ENCODE measurements around the gene PYHIN1. TPM values are rescaled to one million over a fixed set of nuclear protein-coding genes. Genes with fewer than 3 reads are reported as not detected.
A peak's percentile ranks its signal among the peaks of the same experiment; 100 is the strongest.
"Not testable (repeated sequence)": the region's sequence is repeated elsewhere in the genome, so short reads cannot be mapped to it uniquely, and the experiment has no call there.

The PYHIN1 gene
- polyA plus RNA-seq, 1 donor (not counting 4 experiments of a cell fraction or from before 2014, with no cell fraction given) = 0.37 TPM

GRCh38 chr1:159009704-159010361, 78.5 kb downstream of the PYHIN1 start, which contains the start of gene IFI16:
TSS of gene IFI16 (plus strand) at chr1:159009907. CDS start at chr1:159014681, 4,774 bp downstream.
- dilution Hi-C loops (cut with MboI; ENCODE audit: extremely low pct_ligation_motif_present, low sequenced_read_pairs) = no loop called here

GRCh38 chr1:159010391-159010790, 79.0 kb downstream of the PYHIN1 start:
- Histone ChIP-seq H3K27ac (ENCODE audit: control insufficient read depth, insufficient read depth, low read length) (peak overlapping the region; percentile 96), H3K4me3 (ENCODE audit: control insufficient read depth in 2 of 3, extremely low read depth in 1 of 3, insufficient read depth in 2 of 3, low read depth in 1 of 3, low read length in 3 of 3) (peak overlapping the region; percentile 61 to 89 (median 88)), H2AFZ (ENCODE audit: control insufficient read depth, low read length) (no peak overlapping the region), H3K9ac (ENCODE audit: control insufficient read depth, extremely low read depth, insufficient read depth, low read length) (peak overlapping the region; percentile 93), H3K27me3 (ENCODE audit: control insufficient read depth, extremely low read depth, insufficient read depth, low read length) (no peaks in the 10 kb centered on the region), H3K4me1 (ENCODE audit: control insufficient read depth, extremely low read depth, insufficient read depth, low read length) (peaks cover 36% of the 10 kb centered on the region), H3K9me3 (ENCODE audit: control insufficient read depth, low read depth, low read length) (peaks cover 2% of the 10 kb centered on the region), H3K36me3 (ENCODE audit: control insufficient read depth in 2 of 2, extremely low read depth in 1 of 2, insufficient read depth in 2 of 2, low read length in 2 of 2) (peaks cover 0 to 14% of the 10 kb centered on the region in 2 experiments), H3K4me2 (ENCODE audit: control insufficient read depth, extremely low read depth, insufficient read depth, low read depth, low read length) (peak overlapping the region; percentile 92), H3K79me2 (ENCODE audit: control insufficient read depth, insufficient read depth, low read length) (peaks cover 49% of the 10 kb centered on the region), H4K20me1 (ENCODE audit: control insufficient read depth, extremely low read depth, insufficient read depth, low read length) (no peaks in the 10 kb centered on the region), H3K9me1 (ENCODE audit: control insufficient read depth, extremely low read depth, insufficient read depth, low read length) (no peaks in the 10 kb centered on the region)
- dilution Hi-C loops (cut with MboI; ENCODE audit: extremely low pct_ligation_motif_present, low sequenced_read_pairs) = no loop called here
- FAIRE-seq (no peak), DNase-seq (ENCODE audit: low read depth, low spot score) (no peak)
- no peak for TF ChIP-seq CTCF (optimal IDR thresholded peaks at IDR 0.05 in 1 of 3, IDR thresholded peaks at IDR 0.05 in 1 of 3, conservative IDR thresholded peaks at IDR 0.05 in 1 of 3; ENCODE audit: extremely low read depth in 1 of 3, insufficient read depth in 2 of 3, low read length in 3 of 3)
- TF ChIP-seq EZH2 (IDR thresholded peaks at IDR 0.05; ENCODE audit: low read length) = no peak

More at GRCh38 chr1:159009704-159010361, 78.5 kb downstream of the PYHIN1 start, which contains the start of gene IFI16:
- H3K27ac ChIP-seq (ENCODE audit: control insufficient read depth, insufficient read depth, low read length) = peak within 1 kb of the TSS; percentile 96
- peaks cover under 1% of the 10 kb centered on the region for H3K9me3 ChIP-seq (ENCODE audit: control insufficient read depth, low read depth, low read length)
- peak within 1 kb of the TSS; percentile 92 for H3K4me2 ChIP-seq (ENCODE audit: control insufficient read depth, extremely low read depth, insufficient read depth, low read depth, low read length)
- H3K9me1 ChIP-seq (ENCODE audit: control insufficient read depth, extremely low read depth, insufficient read depth, low read length) = no peaks in the 10 kb centered on the region
- H2AFZ ChIP-seq (ENCODE audit: control insufficient read depth, low read length) = peak within 1 kb of the TSS; percentile 38
- peak within 1 kb of the TSS; percentile 61 to 89 (median 88) for H3K4me3 ChIP-seq (ENCODE audit: control insufficient read depth in 2 of 3, extremely low read depth in 1 of 3, insufficient read depth in 2 of 3, low read depth in 1 of 3, low read length in 3 of 3)
- H3K9ac ChIP-seq (ENCODE audit: control insufficient read depth, extremely low read depth, insufficient read depth, low read length) = peak within 1 kb of the TSS; percentile 93
- H3K36me3 ChIP-seq (ENCODE audit: control insufficient read depth in 2 of 2, extremely low read depth in 1 of 2, insufficient read depth in 2 of 2, low read length in 2 of 2) = peaks cover 0 to 10% of the 10 kb centered on the region in 2 experiments
- peaks cover 48% of the 10 kb centered on the region for H3K79me2 ChIP-seq (ENCODE audit: control insufficient read depth, insufficient read depth, low read length)
- H3K4me1 ChIP-seq (ENCODE audit: control insufficient read depth, extremely low read depth, insufficient read depth, low read length) = peaks cover 31% of the 10 kb centered on the region
- DNase-seq (ENCODE audit: low read depth, low spot score) (peak; percentile 65), FAIRE-seq (peak; percentile 99)
- H3K27me3 ChIP-seq (ENCODE audit: control insufficient read depth, extremely low read depth, insufficient read depth, low read length) = no peaks in the 10 kb centered on the region
- no peak for TF ChIP-seq CTCF (optimal IDR thresholded peaks at IDR 0.05 in 1 of 3, IDR thresholded peaks at IDR 0.05 in 1 of 3, conservative IDR thresholded peaks at IDR 0.05 in 1 of 3; ENCODE audit: extremely low read depth in 1 of 3, insufficient read depth in 2 of 3, low read length in 3 of 3)
- no peak for TF ChIP-seq EZH2 (IDR thresholded peaks at IDR 0.05; ENCODE audit: low read length)
- H4K20me1 ChIP-seq (ENCODE audit: control insufficient read depth, extremely low read depth, insufficient read depth, low read length) = no peaks in the 10 kb centered on the region

GRCh38 chr1:159011001-159011400, 79.6 kb downstream of the PYHIN1 start:
- H3K9me3 ChIP-seq (ENCODE audit: control insufficient read depth, low read depth, low read length); dilution Hi-C loops (cut with MboI; ENCODE audit: extremely low pct_ligation_motif_present, low sequenced_read_pairs); H4K20me1 ChIP-seq (ENCODE audit: control insufficient read depth, extremely low read depth, insufficient read depth, low read length); H3K9me1 ChIP-seq (ENCODE audit: control insufficient read depth, extremely low read depth, insufficient read depth, low read length); H3K27me3 ChIP-seq (ENCODE audit: control insufficient read depth, extremely low read depth, insufficient read depth, low read length); H2AFZ ChIP-seq (ENCODE audit: control insufficient read depth, low read length); DNase-seq (ENCODE audit: low read depth, low spot score); FAIRE-seq: not testable (repeated sequence)
- H3K36me3 ChIP-seq (ENCODE audit: control insufficient read depth in 2 of 2, extremely low read depth in 1 of 2, insufficient read depth in 2 of 2, low read length in 2 of 2) = peaks cover 0 to 20% of the 10 kb centered on the region in 2 experiments
- peak overlapping the region; percentile 93 for H3K9ac ChIP-seq (ENCODE audit: control insufficient read depth, extremely low read depth, insufficient read depth, low read length)
- peak overlapping the region; percentile 92 for H3K4me2 ChIP-seq (ENCODE audit: control insufficient read depth, extremely low read depth, insufficient read depth, low read depth, low read length)
- H3K4me3 ChIP-seq (ENCODE audit: control insufficient read depth in 2 of 3, extremely low read depth in 1 of 3, insufficient read depth in 2 of 3, low read depth in 1 of 3, low read length in 3 of 3) = peak overlapping the region; percentile 61 to 89 (median 88)
- H3K79me2 ChIP-seq (ENCODE audit: control insufficient read depth, insufficient read depth, low read length) = peaks cover 50% of the 10 kb centered on the region
- H3K4me1 ChIP-seq (ENCODE audit: control insufficient read depth, extremely low read depth, insufficient read depth, low read length) = peaks cover 42% of the 10 kb centered on the region
- H3K27ac ChIP-seq (ENCODE audit: control insufficient read depth, insufficient read depth, low read length) = peak overlapping the region; percentile 96

Data from keratinocyte (primary cell).